ENCODE data around the gene GUCY2D. TPM values are rescaled to one million over a fixed set of nuclear protein-coding genes. Genes with fewer than 3 reads are reported as not detected.

Gene GUCY2D
- total RNA-seq, 1 experiment from 2014 or later: not detected

DNA sequence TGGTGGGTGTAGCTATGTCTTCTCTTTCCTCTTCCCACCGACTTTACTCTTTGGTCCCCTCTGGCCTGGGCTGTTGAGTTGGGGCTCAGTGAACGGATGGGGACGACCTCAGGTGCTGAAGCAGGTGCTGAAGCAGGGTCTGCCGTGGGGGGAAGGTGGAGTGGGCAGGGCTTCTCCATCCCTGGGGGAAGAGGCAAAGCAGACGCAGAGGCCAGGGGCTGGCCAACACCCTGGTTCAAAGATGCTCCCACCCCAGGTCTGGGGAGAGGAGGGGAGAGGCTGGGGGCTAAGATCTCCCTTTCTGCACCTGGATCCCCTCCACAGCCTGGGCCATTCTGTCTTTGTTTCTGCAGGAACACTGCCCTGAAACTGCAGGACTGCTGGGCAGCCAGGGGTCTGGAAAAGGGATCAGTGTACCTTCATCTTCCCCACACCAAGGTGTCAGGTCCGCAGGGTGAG lies 62.2 kb downstream of the GUCY2D start:
- CTCF ChIA-PET: interaction anchor here (1.3 kb wide), 1 partner anchor 9 kb away, joined by 5 read pairs; no protein-coding TSS in a partner anchor

DNA sequence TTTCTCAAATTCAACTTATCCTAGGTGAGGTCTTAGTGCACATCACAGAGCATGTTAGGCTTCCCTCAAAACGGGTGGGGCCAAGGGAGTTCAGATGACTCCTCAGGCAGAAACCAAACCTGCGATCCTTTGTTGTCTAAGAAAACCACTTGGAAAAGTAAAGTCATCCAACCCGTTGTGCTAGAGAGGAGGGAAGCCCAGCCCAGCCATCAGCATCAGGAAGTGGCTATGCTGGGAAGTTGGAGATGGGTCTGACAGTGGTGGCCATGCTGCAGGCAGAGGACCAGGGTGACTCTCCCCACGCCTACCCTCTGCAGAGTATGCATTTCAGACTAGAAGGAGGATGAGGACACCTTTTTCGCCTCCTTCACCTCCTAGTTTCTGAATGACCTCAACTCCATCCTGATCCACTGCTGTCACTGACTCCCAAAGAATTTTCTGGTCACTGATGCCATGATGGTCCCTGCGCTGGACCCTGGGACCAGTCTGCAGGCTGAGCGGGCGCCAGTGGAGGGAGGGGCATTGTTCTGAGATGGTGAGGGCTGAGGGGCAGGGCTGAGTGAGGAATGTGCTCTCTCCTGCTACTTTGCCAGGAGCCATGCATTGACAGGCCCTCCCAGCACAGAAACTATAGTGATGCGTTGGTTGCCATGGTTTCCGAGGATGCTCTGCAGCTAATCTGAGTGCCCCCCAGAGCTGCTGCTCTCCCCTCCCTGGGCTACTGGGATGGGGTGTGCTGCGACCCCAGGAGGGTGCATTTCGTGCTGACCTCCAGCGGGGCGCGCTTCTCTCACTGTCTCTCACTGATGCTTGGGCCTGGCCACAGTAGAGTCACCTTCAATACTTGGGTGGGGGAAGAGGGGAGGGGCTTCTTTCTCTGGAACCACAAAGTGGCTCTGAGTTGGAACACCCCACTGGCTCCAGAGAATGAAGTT lies 64.7 kb downstream of the GUCY2D start:
- POLR2A ChIA-PET (ENCODE audit: low non-redundant PET): no interaction called here
- Histone ChIP-seq H3K36me3 (ENCODE audit: insufficient read depth, low read length, poor library complexity, severe bottlenecking) (no peaks in the 10 kb centered on the region), H3K27ac (ENCODE audit: low read depth, low read length, poor library complexity, severe bottlenecking) (no peak overlapping the region), H3K9me3 (ENCODE audit: low read depth, low read length, poor library complexity, severe bottlenecking) (no peaks in the 10 kb centered on the region), H3K4me3 (ENCODE audit: low read depth, low read length, poor library complexity, severe bottlenecking) (no peak overlapping the region), H3K4me1 (ENCODE audit: insufficient read depth, low read length, poor library complexity, severe bottlenecking) (peaks cover 5% of the 10 kb centered on the region), H3K27me3 (replicated peaks; ENCODE audit: insufficient read depth, low read depth, low read length, poor library complexity) (peaks cover 6% of the 10 kb centered on the region)
- no peak for TF ChIP-seq EZH2 (IDR thresholded peaks at IDR 0.05; ENCODE audit: borderline replicate concordance, low read depth, low read length, poor library complexity, severe bottlenecking)
- TF ChIP-seq, protein P1, sequence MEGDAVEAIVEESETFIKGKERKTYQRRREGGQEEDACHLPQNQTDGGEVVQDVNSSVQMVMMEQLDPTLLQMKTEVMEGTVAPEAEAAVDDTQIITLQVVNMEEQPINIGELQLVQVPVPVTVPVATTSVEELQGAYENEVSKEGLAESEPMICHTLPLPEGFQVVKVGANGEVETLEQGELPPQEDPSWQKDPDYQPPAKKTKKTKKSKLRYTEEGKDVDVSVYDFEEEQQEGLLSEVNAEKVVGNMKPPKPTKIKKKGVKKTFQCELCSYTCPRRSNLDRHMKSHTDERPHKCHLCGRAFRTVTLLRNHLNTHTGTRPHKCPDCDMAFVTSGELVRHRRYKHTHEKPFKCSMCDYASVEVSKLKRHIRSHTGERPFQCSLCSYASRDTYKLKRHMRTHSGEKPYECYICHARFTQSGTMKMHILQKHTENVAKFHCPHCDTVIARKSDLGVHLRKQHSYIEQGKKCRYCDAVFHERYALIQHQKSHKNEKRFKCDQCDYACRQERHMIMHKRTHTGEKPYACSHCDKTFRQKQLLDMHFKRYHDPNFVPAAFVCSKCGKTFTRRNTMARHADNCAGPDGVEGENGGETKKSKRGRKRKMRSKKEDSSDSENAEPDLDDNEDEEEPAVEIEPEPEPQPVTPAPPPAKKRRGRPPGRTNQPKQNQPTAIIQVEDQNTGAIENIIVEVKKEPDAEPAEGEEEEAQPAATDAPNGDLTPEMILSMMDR (conservative IDR thresholded peaks at IDR 0.05; ENCODE audit: low read depth, low read length): no peak
- CTCF ChIA-PET: no interaction called here
- no TSS peak for BruUV-seq (replicated peaks)
- DNase-seq (ENCODE audit: low spot score): no peak
- intact Hi-C loops (cut with micrococcal nuclease; ENCODE audit: unreplicated experiment): no loop called here

More for the DNA sequence above, 62.2 kb downstream of the GUCY2D start:
- H3K36me3 ChIP-seq (ENCODE audit: insufficient read depth, low read length, poor library complexity, severe bottlenecking): no peaks in the 10 kb centered on the region
- POLR2A ChIA-PET (ENCODE audit: low non-redundant PET): interaction anchor here (0.5 kb wide), 1 partner anchor 44 kb away, joined by 3 read pairs; no protein-coding TSS in a partner anchor
- peaks cover 9% of the 10 kb centered on the region for H3K4me1 ChIP-seq (ENCODE audit: insufficient read depth, low read length, poor library complexity, severe bottlenecking)
- TF ChIP-seq, protein P1 (conservative IDR thresholded peaks at IDR 0.05; ENCODE audit: low read depth, low read length): no peak
- TF ChIP-seq EZH2 (IDR thresholded peaks at IDR 0.05; ENCODE audit: borderline replicate concordance, low read depth, low read length, poor library complexity, severe bottlenecking): no peak
- peaks cover 11% of the 10 kb centered on the region for H3K27me3 ChIP-seq (replicated peaks; ENCODE audit: insufficient read depth, low read depth, low read length, poor library complexity)
- no peak for DNase-seq (ENCODE audit: low spot score)
- no peak overlapping the region for H3K27ac ChIP-seq (ENCODE audit: low read depth, low read length, poor library complexity, severe bottlenecking)
- no TSS peak for BruUV-seq (replicated peaks)
- H3K9me3 ChIP-seq (ENCODE audit: low read depth, low read length, poor library complexity, severe bottlenecking): no peaks in the 10 kb centered on the region
- no peak overlapping the region for H3K4me3 ChIP-seq (ENCODE audit: low read depth, low read length, poor library complexity, severe bottlenecking)
- intact Hi-C loops (cut with micrococcal nuclease; ENCODE audit: unreplicated experiment): loop anchor here (5.0 kb wide), 1 partner anchor 53 kb away; the partner anchor contains the start of gene ALOXE3

DNA sequence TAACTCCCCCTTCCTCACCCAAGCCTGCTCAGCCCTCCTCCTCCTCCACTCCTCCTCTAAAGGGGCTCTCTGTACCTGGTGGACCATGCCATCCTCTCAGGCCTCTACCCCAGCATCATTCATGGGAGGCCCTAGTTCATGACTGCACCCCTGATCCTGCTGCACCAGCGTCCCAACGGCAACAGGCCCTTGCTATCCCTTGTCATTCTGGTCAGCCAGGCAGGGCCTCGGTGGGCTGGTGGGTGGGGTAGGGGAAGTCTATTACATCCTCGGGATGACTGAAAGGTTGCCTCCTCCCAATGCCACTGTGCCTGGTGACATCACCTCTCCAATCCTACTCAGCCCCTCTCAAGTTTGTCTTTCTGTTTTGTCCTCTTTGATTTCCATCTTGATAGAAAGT lies 65.4 kb downstream of the GUCY2D start:
- POLR2A ChIA-PET (ENCODE audit: low non-redundant PET): no interaction called here
- CTCF ChIA-PET: no interaction called here
- Histone ChIP-seq H3K4me1 (ENCODE audit: insufficient read depth, low read length, poor library complexity, severe bottlenecking) (no peaks in the 10 kb centered on the region), H3K27ac (ENCODE audit: low read depth, low read length, poor library complexity, severe bottlenecking) (no peak overlapping the region), H3K36me3 (ENCODE audit: insufficient read depth, low read length, poor library complexity, severe bottlenecking) (no peaks in the 10 kb centered on the region), H3K4me3 (ENCODE audit: low read depth, low read length, poor library complexity, severe bottlenecking) (no peak overlapping the region), H3K27me3 (replicated peaks; ENCODE audit: insufficient read depth, low read depth, low read length, poor library complexity) (peaks cover 5% of the 10 kb centered on the region), H3K9me3 (ENCODE audit: low read depth, low read length, poor library complexity, severe bottlenecking) (no peaks in the 10 kb centered on the region)
- intact Hi-C loops (cut with micrococcal nuclease; ENCODE audit: unreplicated experiment): no loop called here
- BruUV-seq (replicated peaks): no TSS peak
- TF ChIP-seq, protein P1 (conservative IDR thresholded peaks at IDR 0.05; ENCODE audit: low read depth, low read length): no peak
- no peak for TF ChIP-seq EZH2 (IDR thresholded peaks at IDR 0.05; ENCODE audit: borderline replicate concordance, low read depth, low read length, poor library complexity, severe bottlenecking)
- no peak for DNase-seq (ENCODE audit: low spot score)

Measured in A673 (cell line).